Subcutaneous adipose tissue (tissue), 4 donors: ENCODE measurements around the gene RIOK2. TPM values are rescaled to one million over a fixed set of nuclear protein-coding genes. Genes with fewer than 3 reads are reported as not detected.

Experiments used
- total RNA-seq, 4 donors: library from RNA; depleted of rRNA; stranded (reverse); fragments of >200 nt; gene quantifications; one replicate each; pipeline ENCODE4 v1.1.0, GENCODE V29; 2016
- TF ChIP-seq, protein P1 (sequence below): fragments of 450-650 bp; IDR thresholded peaks from one replicate; pipeline ENCODE4 v1.5.1; 2016; ENCODE audit warnings: low read depth, mild to moderate bottlenecking, control low read depth, antibody characterized with exemption, moderate library complexity

Gene RIOK2
- total RNA-seq, 4 donors from 2014 or later = 9.6 to 25.1 (median 13.6) TPM

DNA sequence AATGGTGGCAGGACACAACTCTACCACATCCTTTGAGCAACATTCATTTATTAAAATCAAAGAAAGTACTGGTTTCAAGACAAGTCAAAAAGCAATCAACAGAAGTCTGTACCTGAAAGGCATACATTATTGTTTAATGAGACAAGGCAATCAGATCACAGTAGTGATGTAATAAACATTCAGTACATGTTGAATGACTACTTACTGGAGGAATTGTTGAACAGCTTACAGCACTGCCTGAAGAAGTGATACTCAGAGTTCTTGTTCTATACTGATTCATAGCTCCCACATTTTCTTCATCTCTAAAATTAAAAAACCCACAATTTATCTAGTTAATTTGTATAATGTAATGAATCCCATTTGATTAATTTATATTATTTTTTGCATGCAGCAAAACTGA lies 18.2 kb downstream of the RIOK2 start:
- TF ChIP-seq, protein P1, sequence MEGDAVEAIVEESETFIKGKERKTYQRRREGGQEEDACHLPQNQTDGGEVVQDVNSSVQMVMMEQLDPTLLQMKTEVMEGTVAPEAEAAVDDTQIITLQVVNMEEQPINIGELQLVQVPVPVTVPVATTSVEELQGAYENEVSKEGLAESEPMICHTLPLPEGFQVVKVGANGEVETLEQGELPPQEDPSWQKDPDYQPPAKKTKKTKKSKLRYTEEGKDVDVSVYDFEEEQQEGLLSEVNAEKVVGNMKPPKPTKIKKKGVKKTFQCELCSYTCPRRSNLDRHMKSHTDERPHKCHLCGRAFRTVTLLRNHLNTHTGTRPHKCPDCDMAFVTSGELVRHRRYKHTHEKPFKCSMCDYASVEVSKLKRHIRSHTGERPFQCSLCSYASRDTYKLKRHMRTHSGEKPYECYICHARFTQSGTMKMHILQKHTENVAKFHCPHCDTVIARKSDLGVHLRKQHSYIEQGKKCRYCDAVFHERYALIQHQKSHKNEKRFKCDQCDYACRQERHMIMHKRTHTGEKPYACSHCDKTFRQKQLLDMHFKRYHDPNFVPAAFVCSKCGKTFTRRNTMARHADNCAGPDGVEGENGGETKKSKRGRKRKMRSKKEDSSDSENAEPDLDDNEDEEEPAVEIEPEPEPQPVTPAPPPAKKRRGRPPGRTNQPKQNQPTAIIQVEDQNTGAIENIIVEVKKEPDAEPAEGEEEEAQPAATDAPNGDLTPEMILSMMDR = no peak

DNA sequence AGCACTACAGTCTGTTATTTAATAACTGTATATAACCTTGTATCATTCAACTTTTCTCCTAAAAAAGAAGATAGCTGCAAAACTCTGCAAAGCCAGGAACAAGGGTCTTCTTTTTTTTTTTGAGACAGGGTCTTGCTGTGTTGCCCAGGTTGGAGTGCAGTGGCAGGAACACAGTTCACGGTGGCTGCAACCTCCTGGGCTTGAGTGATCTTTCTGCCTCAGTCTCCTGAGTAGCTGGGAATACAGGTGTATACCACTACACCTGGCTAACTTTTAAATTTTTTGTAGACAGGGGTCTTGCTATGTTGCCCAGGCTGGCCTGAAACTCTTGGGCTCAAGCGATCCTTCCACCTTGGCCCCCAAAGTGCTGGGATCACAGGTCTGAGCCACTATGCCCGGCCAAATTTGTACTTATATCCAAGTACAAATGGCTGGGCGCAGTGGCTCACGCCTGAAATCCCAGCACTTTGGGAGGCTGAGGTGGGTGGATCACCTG lies 19.2 kb downstream of the RIOK2 start:
- TF ChIP-seq, protein P1 = no peak

DNA sequence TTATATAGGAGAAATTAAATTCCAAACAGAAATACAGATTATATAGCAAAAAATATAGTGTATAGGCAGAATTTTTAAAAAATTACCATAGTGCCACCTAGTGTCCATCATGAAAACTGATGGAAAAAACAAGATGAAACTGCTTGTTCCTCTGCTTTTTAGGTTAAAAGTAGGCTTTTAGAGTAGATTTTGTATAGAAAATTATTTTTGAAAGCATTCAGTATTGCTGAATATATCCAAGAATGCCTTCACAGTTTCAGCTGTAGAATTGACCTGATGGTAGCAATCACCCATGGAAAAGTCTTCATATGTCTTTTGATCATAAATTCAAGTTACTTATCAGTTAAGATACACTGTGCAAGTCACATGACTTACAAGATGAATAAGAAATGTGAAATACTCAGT lies 19.7 kb downstream of the RIOK2 start:
- TF ChIP-seq, protein P1 = no peak

DNA sequence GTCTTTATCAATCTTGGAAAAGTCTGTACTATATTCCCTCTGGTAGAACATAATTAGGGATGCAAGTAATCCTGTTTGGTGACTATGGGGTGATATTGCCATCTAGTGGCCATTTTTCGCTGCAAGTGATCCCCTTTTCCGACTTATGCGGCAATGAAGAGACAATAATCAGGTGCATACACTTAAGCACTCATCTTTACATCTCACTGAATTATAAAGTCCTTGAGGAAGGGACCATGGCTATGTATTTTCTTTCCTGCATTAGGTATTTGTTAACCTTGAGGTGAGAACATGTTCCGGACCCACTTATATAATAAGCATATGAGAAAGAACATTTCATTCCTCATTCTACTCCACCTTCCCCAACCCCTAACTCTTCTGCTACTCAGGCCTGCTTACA lies 21.0 kb downstream of the RIOK2 start:
- TF ChIP-seq, protein P1 = no peak

DNA sequence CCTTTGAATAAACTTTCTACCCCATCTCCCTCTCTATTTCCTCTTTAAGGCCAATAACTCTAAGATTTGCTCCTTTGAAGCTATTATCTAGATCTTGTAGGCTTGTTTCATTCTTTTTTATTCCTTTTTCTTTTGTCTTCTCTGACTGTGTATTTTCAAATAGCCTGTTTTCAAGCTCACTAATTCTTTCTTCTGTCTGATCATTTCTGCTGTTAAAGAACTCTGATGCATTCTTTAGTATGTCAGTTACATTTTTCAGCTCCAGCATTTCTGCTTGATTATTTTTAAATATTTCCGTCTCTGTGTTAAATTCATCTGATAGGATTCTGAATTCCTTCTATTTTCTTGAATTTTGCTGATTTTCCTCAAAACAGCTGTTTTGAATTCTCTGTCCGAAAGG lies 25.4 kb downstream of the RIOK2 start:
- TF ChIP-seq, protein P1 = no peak

DNA sequence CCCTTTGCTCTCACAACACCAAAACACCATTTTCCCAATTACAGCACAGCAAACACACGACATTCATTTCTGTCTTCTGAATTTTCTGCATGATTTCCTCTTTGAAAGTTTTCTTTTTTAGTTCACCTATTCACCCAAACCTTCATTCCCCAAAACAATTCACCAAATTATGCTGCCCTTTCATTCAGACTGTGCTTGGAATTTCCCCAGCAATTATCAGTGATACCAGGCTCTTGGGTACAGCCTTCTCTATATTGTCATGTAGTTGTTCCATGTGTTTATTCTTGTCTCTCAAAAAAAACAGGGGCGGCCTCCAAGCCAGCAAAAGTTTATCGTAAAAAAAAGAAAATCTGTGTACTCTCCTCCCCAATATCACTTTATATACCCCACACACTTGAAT lies 31.7 kb downstream of the RIOK2 start:
- TF ChIP-seq, protein P1 = no peak

DNA sequence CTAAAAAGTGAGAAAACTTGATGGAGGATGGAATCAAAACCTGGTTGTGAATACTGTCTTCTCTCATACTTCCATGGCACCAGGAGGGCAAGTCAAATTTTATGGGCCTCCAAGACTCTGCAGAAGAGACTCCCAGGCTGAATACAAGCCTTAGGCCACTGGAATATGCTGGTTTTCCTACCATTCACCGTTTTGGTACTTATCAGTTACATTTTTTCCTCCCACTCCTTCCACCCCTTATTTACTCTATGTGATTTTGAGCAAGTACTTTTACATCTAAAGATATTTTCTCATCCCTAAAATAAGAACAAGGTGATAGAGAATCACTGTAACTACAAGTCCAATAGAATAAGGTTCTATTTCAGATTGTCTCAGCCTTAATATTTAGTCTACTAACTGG lies 32.6 kb downstream of the RIOK2 start:
- TF ChIP-seq, protein P1 = no peak
